CD4-positive, alpha-beta T cell treated with Interleukin-6 at 100 ng/mL for 8 hours (primary cell): ENCODE results near the gene TRIM26.
"Not testable (repeated sequence)": the region's sequence is repeated elsewhere in the genome, so short reads cannot be mapped to it uniquely, and the experiment has no call there.

Source experiments
- DNase-seq: peaks from one replicate; pipeline ENCODE4 v3.0.0-alpha.2; 2020; ENCODE audit warnings: mixed read lengths, low spot score

Gene TRIM26

DNA sequence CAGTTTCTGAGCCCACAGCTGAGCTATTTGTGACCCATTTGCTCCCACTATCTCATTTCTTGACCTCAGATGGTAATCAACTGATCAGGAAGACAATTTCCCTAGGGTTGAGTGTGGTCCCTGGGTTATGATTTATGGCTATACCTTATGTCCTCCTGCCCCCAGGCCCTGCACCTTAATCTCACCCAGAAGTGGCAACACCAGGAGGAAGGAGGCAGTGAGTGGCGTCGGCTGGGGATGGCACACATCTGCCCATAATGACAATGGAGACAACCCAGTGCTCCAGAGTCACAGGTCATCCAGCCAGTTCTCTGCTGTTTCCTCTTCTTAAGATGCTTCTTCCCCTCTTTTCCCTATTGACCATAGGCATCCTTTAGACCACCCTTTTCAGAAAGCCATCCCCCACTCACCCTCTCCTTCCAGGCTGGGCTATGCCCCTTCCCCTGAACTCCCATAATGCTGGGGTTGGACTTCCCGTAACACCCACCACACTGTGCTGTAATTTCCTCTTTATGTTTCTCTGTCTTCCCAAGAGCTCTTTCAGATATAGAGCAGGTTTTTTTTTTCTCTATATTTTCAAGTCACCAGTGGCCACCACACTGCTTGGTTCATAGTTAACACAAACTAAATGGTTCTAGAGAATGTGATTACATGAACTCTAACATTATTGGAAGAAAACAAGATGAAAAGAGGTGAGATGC lies 60.1 kb downstream of the TRIM26 start:
- DNase-seq, result no peak

DNA sequence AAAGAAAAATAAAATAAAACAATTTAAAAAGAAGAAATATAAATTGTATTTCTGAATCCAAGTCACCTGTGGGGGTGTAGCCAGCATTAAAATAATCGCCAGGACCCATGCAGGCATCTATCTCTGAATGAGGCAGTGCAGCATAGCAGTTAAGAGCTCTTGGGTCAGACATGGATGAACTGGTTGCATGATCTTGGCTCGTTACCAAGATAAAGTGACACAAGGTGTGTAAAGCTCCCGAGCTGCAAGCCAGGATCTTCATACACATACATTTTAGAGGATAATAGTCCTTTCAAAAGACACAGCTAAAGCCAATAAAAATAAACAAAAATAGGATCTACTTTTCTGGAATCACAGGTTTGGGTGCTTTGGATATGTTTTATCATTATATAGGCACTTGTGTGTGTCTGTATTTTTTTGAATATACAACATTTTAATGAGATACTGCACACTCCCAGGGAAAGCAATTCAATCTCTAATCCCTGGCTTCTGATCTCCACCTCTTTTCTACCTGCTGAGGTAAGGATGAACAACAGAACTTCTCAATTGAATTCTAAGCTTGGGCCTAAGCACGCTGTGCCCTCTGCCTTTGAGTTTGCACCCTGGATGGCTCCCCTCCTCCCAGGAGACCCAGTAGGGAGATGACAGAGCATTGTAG lies 61.1 kb downstream of the TRIM26 start:
- DNase-seq, result no peak

DNA sequence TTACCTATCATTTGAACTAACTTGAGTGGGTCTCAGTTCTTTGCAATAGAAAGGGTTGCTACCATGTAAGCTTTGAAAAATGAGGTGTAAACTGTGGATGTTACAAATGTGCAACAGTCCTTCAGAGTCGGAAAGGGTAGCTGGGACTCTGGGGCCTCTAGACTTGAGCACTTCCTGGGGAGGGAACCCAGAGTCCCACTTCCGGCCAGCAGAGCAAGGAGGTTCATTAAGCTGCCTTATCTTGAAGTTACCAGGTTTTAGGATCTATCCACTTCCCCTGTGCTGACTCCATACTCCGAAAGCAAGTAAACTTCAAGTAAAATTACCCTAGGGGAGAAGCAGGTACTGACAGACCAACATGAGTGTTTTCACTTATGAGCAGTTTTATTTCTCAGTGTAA lies 61.6 kb downstream of the TRIM26 start:
- no peak for DNase-seq

DNA sequence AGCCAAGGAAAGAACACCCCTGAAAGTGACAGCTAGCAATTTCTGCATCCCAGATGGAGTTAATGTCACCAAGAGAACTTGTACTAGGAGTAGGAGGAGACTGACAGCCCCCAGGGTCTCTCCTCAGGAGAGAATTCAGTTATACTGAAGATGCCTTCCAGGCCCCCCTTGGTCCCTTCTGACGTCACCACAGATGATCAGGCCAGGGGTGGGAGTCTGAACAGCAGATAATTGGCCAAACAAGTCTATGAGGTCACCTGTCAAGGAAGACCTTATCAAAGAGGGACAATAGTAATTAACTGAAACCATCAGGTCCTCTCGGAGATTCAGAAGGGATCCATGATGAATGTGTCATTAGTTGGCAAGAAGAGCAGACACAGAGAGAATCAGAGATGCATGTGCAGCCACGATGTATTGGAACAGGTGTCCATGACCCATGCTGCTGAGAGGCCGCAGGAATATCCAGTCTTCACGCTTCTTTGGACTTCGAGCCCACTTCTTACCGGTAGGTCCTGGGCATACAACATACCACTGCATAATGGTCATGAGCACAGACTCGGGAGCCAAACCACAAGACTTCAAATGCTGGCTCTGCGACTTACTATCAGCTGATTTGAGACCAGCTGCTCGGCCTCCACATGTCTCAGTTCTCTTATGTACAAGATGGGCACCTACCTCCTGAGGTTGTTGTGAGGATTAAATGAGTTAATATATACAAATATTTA lies 62.4 kb downstream of the TRIM26 start:
- DNase-seq, result no peak

DNA sequence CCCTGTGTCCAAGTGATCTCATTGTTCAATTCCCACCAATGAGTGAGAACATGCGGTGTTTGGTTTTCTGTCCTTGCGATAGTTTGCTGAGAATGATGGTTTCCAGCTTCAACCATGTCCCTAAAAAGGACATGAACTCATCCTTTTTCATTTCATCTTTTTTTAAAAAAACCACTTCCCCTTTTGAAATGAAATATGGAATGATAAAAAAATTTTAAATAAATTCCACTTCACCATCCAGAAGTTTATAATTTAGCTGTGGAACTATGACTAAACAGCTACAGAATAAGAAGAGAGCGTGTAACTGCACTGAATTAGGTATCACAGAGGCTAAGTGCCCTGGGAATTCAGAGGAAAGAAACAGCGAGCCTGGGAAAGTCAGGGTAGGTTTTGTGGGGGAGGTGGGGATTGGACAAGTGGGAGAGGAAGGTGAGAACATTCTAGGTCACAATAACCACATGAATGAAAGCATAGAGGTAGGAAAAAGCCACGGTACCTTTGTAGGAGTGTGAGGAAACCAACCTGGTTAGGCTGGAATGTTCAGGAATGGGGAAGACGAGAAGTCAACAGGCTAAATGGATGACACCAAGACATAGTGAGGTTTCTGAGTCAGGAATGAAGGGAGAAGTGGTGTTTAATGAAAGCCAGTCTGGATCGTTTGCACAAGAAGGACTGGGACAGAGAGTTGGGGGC lies 63.2 kb downstream of the TRIM26 start:
- DNase-seq, result no peak

DNA sequence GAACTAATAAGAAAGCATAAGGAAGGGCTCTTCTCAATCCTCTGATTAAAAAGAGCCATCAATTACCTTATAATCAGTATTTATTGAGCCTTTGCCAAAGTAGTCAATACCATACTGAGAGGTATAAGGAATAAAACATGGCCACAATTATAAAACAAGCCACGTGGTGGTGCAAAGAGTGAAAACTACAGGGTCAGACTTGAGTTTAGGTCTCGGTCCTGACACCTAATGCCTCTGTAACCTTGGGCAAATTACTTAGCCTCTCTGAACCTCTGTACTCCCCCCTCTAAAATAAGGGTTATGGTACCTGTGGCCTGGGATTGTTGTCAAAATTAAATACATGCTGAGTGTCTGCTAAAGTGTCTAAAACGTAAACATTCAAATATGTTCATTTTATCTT lies 64.0 kb downstream of the TRIM26 start:
- no peak for DNase-seq

DNA sequence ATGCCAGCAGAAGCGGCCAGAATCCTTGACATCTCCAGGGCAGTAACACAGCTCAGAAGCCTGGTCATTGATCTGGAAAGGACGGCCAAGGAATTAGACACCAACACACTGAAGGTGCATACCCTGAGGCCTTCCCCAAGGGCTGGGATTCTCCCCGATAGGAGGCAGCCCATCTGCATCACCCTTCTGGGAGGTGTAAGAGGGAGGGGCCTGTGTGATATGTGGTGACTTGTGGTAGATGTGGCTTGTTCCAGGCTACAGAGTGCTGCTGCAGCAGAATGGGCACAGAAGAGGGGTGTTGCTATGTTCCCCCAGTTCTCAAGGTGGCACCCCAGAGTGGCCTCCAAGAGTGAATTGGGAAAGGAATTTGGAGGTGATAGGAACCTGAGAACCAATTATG lies 66.1 kb downstream of the TRIM26 start:
- DNase-seq, result no peak

DNA sequence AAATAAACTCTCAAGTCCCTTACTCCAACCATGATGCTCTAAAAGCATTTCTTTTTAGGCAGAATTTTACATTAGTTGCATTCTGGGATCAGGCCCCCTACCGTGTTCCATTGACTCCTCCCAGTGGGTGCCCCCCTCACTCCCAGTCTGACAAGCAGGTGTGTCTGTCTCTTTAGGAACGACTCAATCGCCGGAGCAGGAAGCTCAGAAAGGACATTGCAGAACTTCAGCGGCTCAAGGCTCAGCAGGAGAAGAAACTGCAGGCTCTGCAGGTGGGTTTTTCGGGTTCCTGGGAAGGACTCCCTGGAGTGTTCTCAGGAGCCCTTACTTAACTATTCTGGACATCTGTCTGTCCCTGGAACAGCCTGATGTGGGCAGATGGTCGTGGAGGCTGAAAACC lies 67.4 kb downstream of the TRIM26 start:
- DNase-seq, result no peak

DNA sequence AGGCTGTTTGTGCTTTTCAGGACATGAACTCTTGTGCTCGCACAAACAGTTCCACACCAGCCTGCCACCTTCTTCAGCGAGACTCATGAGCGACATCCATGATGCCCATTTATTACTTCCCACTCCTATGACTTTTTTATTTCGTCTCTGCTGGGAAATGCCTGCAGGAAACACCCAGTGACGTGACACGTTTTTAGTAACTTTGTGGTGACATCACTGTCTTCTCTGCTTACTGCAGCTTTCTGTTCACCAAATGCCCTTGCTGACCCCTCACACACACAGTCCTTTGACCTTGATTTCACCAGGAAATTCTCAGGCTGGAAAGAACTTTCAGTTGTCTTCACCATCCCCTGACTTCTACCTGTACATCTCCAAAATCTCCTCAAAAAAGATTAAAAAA lies 68.4 kb downstream of the TRIM26 start:
- no peak for DNase-seq

DNA sequence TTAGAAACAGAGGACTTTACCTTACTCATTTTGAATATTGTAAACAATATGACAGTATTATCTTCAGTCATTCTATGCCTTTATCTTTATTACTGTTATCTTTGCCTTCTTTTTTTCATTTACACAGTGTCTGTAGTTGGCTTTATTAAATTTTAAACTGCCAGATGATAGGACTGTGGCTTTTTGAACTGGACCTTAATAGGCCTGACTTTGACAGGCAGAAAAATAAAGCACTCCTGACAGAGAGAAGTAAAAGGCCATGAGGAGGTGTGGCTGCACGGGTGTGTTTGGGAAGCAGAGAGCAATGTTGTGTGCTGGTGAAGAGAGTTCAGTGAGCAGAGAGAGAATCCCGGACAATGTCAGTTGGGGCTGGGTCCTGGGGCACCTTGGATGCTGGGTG lies 69.4 kb downstream of the TRIM26 start:
- DNase-seq, result no peak

DNA sequence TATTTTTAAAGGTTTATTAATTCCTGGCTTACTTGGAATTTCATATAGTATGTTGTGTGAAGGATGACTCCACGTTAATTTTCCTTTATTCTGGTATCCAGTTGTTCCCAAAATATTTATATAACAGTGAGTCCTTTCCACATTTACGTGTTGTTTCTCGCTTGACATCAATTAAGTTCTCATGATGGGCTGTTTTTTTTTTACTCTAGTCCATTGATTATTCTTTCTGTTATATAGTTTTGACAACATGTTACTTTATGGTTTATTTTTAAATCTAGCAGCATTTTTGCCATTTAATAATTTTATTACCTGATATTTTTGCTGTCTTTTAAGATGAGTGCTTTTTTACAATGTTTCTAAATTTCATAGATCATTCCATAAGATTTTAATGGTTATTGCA lies 70.5 kb downstream of the TRIM26 start:
- no peak for DNase-seq

DNA sequence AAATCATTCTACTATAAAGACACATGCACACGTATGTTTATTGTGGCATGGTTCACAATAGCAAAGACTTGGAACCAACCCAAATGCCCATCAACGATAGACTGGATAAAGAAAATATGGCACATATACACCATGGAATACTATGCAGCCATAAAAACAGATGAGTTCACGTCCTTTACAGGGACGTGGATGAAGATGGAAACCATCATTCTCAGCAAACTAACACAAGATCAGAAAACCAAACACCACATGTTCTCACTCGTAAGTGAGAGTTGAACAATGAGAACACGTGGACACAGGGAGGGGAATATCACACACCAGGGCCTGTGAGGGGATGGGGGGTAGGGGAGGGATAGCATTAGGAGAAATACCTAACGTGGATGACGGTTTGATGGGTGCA lies 73.0 kb downstream of the TRIM26 start:
- DNase-seq, result not testable (repeated sequence)

DNA sequence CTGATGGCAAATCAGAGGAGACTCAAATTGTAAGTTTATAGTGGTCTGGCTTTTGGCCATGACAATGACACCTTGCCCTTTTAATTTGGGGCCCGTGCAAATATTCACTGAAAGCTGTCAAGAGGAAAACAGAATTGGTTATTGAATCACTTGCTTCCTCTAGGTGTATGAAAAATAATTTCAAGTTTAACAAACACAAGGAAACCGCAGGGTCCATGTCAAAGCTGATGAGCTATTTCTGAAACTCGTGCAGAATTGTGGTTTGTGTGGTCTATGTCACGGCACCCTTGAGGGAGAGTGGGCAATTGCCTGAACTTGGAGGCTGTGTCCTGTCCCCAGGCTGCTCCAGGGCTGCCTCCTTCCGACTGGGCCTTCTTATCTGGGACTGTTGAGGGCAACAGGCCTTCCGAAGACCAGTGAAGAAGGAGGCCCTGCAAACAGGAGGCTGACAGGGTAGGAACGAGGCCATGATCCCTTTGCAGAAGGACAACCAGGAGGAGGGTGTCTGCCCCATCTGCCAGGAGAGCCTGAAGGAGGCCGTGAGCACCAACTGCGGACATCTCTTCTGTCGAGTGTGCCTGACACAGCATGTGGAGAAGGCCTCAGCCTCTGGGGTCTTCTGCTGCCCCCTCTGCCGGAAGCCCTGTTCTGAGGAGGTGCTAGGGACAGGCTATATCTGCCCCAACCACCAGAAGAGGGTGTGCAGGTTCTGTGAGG lies 76.5 kb downstream of the TRIM26 start:
- DNase-seq, result no peak

DNA sequence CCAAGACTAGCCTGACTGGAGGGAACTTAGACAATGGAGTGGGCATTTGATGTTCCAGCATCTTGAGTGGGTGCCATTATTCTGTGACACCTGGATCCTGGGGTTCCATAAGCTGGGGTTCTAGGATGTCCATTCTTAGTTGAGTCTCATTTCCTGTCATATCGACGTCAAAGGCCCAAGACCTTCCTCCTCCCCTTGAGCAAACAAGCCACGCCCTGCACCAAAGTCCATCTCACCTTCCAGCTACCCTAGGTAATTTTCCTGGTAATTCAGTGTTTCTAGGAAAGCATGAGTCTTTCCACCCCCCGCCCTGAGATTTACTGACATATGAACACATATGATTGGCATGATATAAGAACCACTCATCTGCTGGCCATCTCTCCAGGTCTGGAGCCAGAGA lies 77.4 kb downstream of the TRIM26 start, which contains the start of gene TRIM40:
TRIM40 (plus strand) TSS at position 384 of the 400 bp plus-strand sequence. CDS start 897 bp downstream, outside the sequence.
- no peak for DNase-seq

DNA sequence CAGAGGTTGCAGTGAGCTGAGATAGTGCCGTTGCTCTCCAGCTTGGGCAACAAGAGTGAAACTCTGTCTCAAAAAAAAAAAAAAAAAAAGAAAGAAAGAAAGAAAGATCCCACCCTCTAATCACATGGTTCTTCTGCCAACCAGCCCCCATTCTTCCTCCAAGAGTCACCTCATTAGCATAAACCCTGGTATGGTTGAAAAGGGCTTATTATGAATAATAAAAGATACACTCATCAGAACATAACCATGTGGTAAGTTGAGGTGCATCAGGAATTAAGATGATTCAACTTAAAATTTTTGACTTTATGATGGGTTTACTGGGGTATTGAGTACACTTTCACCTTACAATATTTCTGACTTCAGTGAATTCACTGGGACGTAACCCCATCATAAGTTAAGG lies 78.1 kb downstream of the TRIM26 start:
- no peak for DNase-seq
